Heart right ventricle (tissue), 16 donors: ENCODE data around the gene NEDD4L. TPM values are rescaled to one million over a fixed set of nuclear protein-coding genes. Genes with fewer than 3 reads are reported as not detected.

Experiments
- ATAC-seq, 8 donors: fragments of 200-7000 bp; cut with Tn5 transposase; one replicate each; pipeline ENCODE4 v1.9.1; 2020; ENCODE audit warnings: mild to moderate bottlenecking in 8 of 8, moderate library complexity in 8 of 8, moderate number of reproducible peaks in 1 of 8
- DNase-seq, 2 donors: peaks; one replicate each; pipeline ENCODE4 v3.0.0-alpha.2; 2020
- H3K27ac ChIP-seq, 10 donors: fragments of 200-600 bp; sonication (generic) in 2 of 10; one replicate each; pipeline versions ENCODE4 v1.5.0 to v1.8.0; 2020 to 2022; ENCODE audit warnings: mild to moderate bottlenecking in 3 of 10
- H3K27me3 ChIP-seq, 7 donors: fragments of 200-600 bp; one replicate each; pipeline ENCODE4 v1.8.0; 2021 to 2022; ENCODE audit warnings: mild to moderate bottlenecking in 2 of 7
- H3K36me3 ChIP-seq, 9 donors: fragments of 200-600 bp; sonication (generic) in 1 of 9; one replicate each; pipeline versions ENCODE4 v1.5.0 to v1.8.0; 2020 to 2022; ENCODE audit warnings: mild to moderate bottlenecking in 2 of 9
- H3K4me1 ChIP-seq, 9 donors: fragments of 200-600 bp; sonication (generic) in 1 of 9; one replicate each; pipeline versions ENCODE4 v1.5.0 to v1.8.0; 2020 to 2022; ENCODE audit warnings: mild to moderate bottlenecking in 4 of 9
- H3K4me3 ChIP-seq, 10 donors: fragments of 200-600 bp; sonication (generic) in 2 of 10; one replicate each; pipeline versions ENCODE4 v1.5.0 to v1.8.0; 2020 to 2022; ENCODE audit warnings: mild to moderate bottlenecking in 7 of 10, moderate library complexity in 2 of 10
- H3K9me3 ChIP-seq, 11 donors: fragments of 200-600 bp in 10 of 11; sonication (generic) in 2 of 11; one replicate each; pipeline versions ENCODE4 v1.5.0 to v1.8.0; 2013 to 2022; ENCODE audit warnings: mild to moderate bottlenecking in 2 of 11, control low read depth in 1 of 11, moderate library complexity in 1 of 11
- WGBS, 2 donors: extraction: QIAGEN DNeasy Blood & Tissue Kit; methylation state at CpG; one replicate each; pipeline ENCODE4 v1.1.7; 2013; ENCODE audit warnings: inconsistent platforms in 1 of 2; 5-methylcytosine and 5-hydroxymethylcytosine counted together
- intact Hi-C, 10 donors: fragments of 100-400 bp; cut with DNase I; formaldehyde crosslinking; loops; one replicate each; pipeline versions ENCODE4 v1.11.1 to v1.14.2; 2022
- polyA plus RNA-seq, 2 donors: library from polyadenylated mRNA; stranded (reverse); fragments of 200-250 nt; gene quantifications; one replicate each; pipeline ENCODE4 v1.2.3, GENCODE V29; 2013
- total RNA-seq, 10 donors: library from RNA; stranded (reverse); fragmentation: NEBNext Ultra II Directional in 3 of 10; extraction: Animal tissue kit (Norgen Biotek cat#: 25700) in 3 of 10; gene quantifications; one replicate each; pipeline versions ENCODE4 v1.2.1 to v1.2.4, GENCODE V29; 2021 to 2023
- TF ChIP-seq, protein P1 (sequence below), 9 donors: fragments of 200-600 bp; sonication (generic) in 2 of 9; IDR thresholded peaks; one replicate each; pipeline versions ENCODE4 v1.5.0 to v1.8.0; 2021 to 2022; ENCODE audit warnings: antibody characterized with exemption in 9 of 9, mild to moderate bottlenecking in 5 of 9, moderate library complexity in 1 of 9
- donor health status: Arrhythmogenic right ventricular cardiomyopathy.
- donor health status: ischemic (EF 13 %, LVEDD 7.1; RV severe dilation, severe dysfunction).
- donor health status: healthy with polysubstance abuse.
- donor health status: DM: no; HTN: yes; CAD: no.
- donor health status: DM: no; HTN: no; CAD: no.
- donor health status: ischemic (EF 25% LVEDD 6.9; RV normal size, moderate dysfunction).
- donor health status: ischemic (EF 25% LVEDD 5.7; RV mildly dilated, moderate dysfunction).
- donor health status: healthy.
- donor health status: DM: yes; HTN: yes; CAD: no.
- donor health status: Ischemic cardiomyopathy.
- donor health status: ischemic (EF 35%, LVEDD 5.7; RV mildly dilated, moderate dysfunction).
- donor health status: nonischemic (EF 11% LVEDD 7.7; RV severe dilation, severe dysfunction).
- donor health status: DM: yes; HTN: yes; CAD: no.
- donor health status: PGD.
- donor health status: ischemic (EF 29% LVEDD 5.4; RV normal size, mild dysfunction).
- donor health status: nonischemic (EF 23%, LVEDD 6.1; RV moderate dilation, normal function).

The NEDD4L gene
- total and polyA plus RNA-seq, 12 donors: 9.6 to 67.1 (median 49.4) TPM

DNA sequence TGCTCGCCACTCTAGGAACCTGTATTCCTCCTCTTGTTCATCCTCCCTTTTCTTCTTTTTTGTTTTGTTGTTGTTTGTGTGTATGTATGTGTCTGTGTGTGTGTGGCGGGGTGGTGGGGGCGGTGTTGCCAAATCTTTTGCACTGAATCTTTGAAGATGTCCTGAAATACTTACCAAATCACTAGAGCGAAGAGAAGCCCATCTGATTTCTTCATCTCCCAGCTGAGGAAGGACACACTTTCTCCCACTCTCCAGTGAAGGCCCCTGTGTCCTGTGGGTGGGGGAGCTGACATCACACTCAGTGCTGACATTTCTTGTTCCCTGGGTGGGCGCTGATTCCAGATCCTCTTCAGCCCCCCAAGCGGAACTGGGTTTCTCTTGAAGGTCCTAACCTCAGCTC lies 74.5 kb downstream of the NEDD4L start:
- H3K4me3 ChIP-seq: no peak overlapping the region
- intact Hi-C loops: loop anchor here in 2 of 10 donors (5.0 kb wide), 2 partner anchors 71 to 231 kb away; no protein-coding TSS in a partner anchor
- H3K4me1 ChIP-seq: peaks cover 0 to 8% (median 0%) of the 10 kb centered on the region in 9 donors
- H3K27me3 ChIP-seq: no peaks in the 10 kb centered on the region
- WGBS, 2 donors: 91 to 93% methylated on average over 6 of the region's 6 CpGs
- H3K9me3 ChIP-seq: no peaks in the 10 kb centered on the region
- DNase-seq (no peak), ATAC-seq (no peak)
- no peak overlapping the region for H3K27ac ChIP-seq
- TF ChIP-seq, protein P1, sequence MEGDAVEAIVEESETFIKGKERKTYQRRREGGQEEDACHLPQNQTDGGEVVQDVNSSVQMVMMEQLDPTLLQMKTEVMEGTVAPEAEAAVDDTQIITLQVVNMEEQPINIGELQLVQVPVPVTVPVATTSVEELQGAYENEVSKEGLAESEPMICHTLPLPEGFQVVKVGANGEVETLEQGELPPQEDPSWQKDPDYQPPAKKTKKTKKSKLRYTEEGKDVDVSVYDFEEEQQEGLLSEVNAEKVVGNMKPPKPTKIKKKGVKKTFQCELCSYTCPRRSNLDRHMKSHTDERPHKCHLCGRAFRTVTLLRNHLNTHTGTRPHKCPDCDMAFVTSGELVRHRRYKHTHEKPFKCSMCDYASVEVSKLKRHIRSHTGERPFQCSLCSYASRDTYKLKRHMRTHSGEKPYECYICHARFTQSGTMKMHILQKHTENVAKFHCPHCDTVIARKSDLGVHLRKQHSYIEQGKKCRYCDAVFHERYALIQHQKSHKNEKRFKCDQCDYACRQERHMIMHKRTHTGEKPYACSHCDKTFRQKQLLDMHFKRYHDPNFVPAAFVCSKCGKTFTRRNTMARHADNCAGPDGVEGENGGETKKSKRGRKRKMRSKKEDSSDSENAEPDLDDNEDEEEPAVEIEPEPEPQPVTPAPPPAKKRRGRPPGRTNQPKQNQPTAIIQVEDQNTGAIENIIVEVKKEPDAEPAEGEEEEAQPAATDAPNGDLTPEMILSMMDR (IDR thresholded peaks at IDR 0.05): no peak
- no peaks in the 10 kb centered on the region for H3K36me3 ChIP-seq

DNA sequence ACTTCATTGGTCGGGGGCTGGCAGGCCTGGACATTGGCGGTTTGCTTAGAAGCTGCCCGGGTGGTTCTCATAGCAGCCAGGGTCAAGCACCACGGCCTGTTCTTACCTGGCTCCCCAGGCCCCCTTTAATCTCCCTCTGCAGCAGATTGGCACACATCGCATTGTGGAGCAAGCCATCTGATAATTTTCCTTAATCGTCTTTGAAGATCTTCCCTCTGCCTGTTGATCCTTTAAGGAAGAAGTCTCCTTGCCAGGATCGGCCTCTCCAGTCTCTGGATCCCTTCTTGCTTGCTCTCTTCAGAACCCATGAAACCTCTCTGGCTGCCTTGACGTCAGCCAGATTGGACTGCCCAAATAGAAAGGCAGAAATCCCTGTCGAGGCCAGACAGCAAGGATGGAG lies 75.8 kb downstream of the NEDD4L start:
- H3K9me3 ChIP-seq: no peaks in the 10 kb centered on the region
- H3K4me1 ChIP-seq: peaks cover 0 to 8% (median 0%) of the 10 kb centered on the region in 9 donors
- WGBS, 2 donors: 92 to 95% methylated on average over 9 of the region's 9 CpGs
- H3K4me3 ChIP-seq: no peak overlapping the region
- no peak for ATAC-seq
- DNase-seq: no peak
- no peaks in the 10 kb centered on the region for H3K27me3 ChIP-seq
- no peaks in the 10 kb centered on the region for H3K36me3 ChIP-seq
- TF ChIP-seq, protein P1 (IDR thresholded peaks at IDR 0.05): no peak
- H3K27ac ChIP-seq: no peak overlapping the region
- intact Hi-C loops: loop anchor here in 9 of 10 donors (2.0 to 10.0 kb wide), 12 partner anchors 68 to 495 kb away; partner anchors contain the start of genes NEDD4L (in 3 of the 9) and NARS1 (in 2 of the 9)

DNA sequence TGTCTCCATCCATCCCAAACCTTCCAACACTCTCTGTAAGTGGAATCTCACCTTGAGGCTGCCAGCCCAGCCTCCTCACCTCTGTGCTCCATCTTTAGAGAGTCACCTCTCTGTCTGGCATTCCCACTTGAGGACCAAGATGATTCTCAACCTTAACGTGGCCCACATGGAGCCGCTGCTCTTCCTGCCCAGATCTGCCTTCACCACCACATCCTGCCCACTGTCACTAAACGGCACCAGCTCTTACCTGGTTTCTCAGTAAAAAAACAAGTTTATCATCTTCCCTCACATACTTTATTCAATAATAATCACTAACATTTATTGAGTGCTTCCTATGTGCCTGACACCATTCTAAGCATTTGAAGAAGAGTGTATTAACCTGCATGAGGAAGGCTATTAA lies 80.4 kb downstream of the NEDD4L start:
- Histone ChIP-seq H3K9me3 (no peaks in the 10 kb centered on the region), H3K27ac (no peak overlapping the region), H3K36me3 (no peaks in the 10 kb centered on the region), H3K27me3 (no peaks in the 10 kb centered on the region), H3K4me3 (no peak overlapping the region), H3K4me1 (no peaks in the 10 kb centered on the region)
- ATAC-seq (no peak), DNase-seq (no peak)
- 53 to 69% methylated on average over 3 of the region's 3 CpGs for WGBS, 2 donors
- intact Hi-C loops: loop anchor here in 8 of 10 donors (5.0 to 10.0 kb wide), 9 partner anchors 72 to 500 kb away; partner anchors contain the start of genes NARS1 (in 2 of the 8) and NEDD4L (in 2 of the 8)
- TF ChIP-seq, protein P1 (IDR thresholded peaks at IDR 0.05): no peak

DNA sequence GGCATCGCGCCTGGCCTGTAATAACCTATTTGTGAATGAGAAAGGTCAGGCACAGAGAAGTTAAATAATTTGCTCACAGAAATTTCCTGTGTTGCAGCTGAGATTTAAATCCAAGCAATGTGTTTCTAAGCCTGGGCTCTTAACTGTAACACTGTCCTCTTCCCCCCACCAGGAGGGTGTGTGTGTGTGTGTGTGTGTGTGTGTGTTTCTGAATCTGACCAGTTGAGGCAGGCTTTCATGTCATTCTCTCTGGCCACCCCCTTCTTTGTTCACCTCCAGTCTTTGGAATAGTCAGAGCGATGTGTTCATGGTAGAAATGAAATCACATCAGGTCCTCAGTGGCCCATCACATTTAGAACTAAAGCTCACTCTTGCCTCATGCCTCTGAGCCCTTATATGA lies 81.2 kb downstream of the NEDD4L start:
- ATAC-seq: no peak
- Histone ChIP-seq H3K27me3 (no peaks in the 10 kb centered on the region), H3K36me3 (no peaks in the 10 kb centered on the region), H3K27ac (no peak overlapping the region), H3K4me3 (no peak overlapping the region), H3K4me1 (no peaks in the 10 kb centered on the region), H3K9me3 (no peaks in the 10 kb centered on the region)
- WGBS, 2 donors: 96 to 100% methylated on average over 3 of the region's 3 CpGs
- DNase-seq: no peak
- TF ChIP-seq, protein P1 (IDR thresholded peaks at IDR 0.05): no peak
- intact Hi-C loops: loop anchor here in 7 of 10 donors (10.0 kb wide), 3 partner anchors 480 to 500 kb away; partner anchors contain the start of gene NARS1 (in 2 of the 7)
